Esophagus muscularis mucosa (tissue), 3 donors: ENCODE measurements around the gene PARD3B.

Source experiments
- CTCF ChIP-seq, 3 experiments: fragments of 200-600 bp in 2 of 3; fragments of 450-650 bp in 1 of 3; sonication (generic) in 2 of 3; IDR thresholded peaks; one replicate each; pipeline ENCODE4 v1.5.1; 2017 to 2019; ENCODE audit warnings: antibody characterized with exemption in 3 of 3, mild to moderate bottlenecking in 2 of 3, moderate library complexity in 1 of 3
- POLR2A ChIP-seq: fragments of 450-650 bp; IDR thresholded peaks from one replicate; pipeline ENCODE4 v1.6.1; 2017; ENCODE audit warnings: antibody characterized with exemption, moderate library complexity, mild to moderate bottlenecking, low read depth
- POLR2AphosphoS5 ChIP-seq, 2 donors: sonication (generic); formaldehyde crosslinking; IDR thresholded peaks; one replicate each; pipeline ENCODE4 v1.6.1; 2017; ENCODE audit warnings: antibody characterized with exemption in 2 of 2

- no peak for TF ChIP-seq CTCF (IDR thresholded peaks at IDR 0.05)
- TF ChIP-seq POLR2A: no peak
- no peak for TF ChIP-seq POLR2AphosphoS5 (IDR thresholded peaks at IDR 0.05)
Measured at GRCh38 chr2:204715361-204715760, 170.1 kb downstream of the PARD3B start.
